ENCODE data around the gene CKLF.

The CKLF gene

DNA sequence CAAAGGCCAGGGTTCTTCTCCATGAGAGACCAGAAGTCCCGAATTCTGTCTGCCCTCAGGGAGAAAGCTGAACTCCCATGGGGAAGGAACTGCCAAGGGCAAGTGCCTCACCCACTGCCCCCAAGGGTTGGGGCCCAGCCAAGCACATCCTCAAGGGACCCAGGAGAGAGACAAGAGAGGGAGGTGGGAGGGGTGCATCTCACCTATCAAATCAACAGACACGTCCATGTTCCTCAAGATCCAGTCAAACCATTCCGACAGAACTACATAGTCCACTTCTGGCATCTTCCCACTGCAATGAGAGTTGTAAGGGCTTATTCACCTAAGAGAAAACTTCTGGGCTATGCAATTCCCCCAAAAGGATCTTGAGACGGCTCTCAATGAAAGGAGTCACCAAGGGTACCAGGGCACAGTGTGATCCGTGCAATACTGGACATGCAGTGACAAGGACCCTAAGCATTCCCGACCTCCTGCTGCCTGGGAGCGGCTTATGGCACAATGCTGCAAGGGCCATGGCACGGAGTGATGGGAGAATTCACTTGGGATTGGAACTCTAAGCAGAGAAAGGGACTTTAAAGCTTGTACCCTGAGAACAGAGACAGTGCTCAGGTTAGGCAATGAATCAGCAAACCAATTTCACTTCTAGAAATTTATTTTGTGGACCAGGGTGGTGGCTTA is 34.7 kb upstream of the CKLF start:
- no peak for DNase-seq

DNA sequence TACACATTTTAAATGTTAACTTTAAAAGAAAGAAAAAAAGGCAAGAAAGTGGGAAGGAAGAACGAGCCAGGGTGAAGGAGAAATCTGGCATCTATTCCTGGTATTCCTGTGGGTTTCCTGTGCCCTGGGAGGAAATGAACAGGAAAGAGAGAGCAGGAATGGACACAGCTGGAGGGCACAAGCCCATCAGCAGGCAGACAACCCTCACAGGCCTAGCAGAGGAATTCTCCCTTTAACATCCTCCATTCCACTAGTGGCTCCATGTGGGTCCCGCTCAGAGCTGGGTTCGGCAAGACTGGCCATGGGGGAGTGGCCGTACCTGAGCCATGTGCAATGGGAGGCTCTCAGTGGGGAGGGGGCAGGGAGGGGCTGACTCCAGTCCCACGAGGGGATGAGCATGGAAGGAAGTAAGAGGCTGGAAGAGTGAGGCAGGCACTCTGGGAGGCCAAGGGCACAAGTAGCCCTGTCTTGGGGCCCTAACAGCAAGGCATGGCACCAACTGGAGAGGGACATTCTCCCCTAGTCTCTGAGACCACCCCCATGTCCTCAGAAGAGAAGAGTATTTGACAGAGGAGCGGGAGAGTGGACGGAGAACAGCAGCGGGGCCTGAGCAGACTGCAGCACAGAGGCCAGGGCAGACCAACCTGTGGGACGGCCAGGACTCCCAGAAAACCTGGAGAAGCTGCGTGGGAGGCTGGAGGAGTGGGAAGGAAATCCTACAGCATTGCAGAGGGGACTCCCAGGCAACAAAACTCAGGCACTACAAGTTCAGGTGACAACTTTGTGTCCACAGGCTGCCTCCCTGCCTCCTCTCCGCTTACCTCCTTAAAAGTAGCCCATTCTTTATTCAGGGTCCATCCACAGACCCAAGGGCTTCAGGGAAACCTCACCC is 32.6 kb upstream of the CKLF start:
- no peak for DNase-seq

DNA sequence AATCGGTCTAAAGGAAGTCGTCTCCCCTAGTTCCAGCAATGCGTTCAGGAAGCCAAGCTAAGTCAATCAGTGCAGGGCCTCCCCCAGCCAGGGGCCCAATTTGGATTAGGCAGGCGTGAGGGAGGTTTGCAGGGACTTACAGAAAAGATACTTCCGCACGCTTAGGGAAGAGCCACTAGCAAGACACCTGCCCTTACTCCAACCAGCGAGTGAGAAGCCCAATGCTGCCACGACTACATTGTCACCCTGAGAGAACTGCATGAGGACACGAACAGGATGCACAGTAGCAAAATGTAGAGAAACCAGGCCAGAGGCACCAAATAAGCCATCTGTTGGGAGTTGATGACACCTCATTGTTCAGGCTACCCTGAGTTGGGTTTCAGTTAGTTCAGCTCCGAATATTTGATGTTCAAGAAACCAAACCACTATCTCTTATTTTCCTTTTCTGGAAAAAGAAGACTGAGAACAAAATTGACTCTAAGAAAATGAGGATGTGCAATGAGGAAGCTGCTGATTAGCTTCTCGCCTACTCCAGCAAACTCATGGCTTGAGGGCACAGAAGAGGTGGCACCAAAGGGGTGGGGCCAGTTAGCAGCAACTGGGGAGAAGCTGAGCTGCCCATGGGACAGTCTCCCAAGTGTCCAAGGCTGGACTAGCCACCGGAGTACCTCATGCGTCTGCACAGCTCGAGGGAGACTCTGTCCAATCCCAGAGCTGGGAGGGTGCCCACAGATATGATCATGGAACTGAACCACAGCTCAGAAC is 31.8 kb upstream of the CKLF start:
- DNase-seq, result no peak

DNA sequence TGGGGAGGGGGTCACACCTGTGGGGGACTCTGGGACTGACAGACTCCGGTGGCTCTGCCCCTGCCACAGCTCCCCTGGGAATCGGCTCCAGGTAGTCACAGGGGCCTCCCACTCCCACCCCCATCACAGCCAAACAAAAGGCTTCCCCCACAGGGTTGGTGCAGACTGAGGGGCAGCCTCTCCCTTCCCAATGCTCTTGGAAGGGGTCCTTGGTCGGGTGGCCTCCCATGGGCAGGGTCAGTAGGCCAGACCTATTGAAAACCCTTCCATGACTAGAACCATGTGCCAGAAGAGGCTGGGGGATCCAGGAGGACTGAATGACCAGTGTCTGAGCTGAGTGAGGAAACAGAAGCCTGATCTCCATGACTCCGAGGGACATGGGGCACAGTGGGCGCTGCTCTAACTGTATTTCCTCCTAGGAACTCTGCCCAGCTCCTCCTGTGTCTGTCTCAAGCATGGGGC is 31.1 kb upstream of the CKLF start:
- DNase-seq, result no peak

DNA sequence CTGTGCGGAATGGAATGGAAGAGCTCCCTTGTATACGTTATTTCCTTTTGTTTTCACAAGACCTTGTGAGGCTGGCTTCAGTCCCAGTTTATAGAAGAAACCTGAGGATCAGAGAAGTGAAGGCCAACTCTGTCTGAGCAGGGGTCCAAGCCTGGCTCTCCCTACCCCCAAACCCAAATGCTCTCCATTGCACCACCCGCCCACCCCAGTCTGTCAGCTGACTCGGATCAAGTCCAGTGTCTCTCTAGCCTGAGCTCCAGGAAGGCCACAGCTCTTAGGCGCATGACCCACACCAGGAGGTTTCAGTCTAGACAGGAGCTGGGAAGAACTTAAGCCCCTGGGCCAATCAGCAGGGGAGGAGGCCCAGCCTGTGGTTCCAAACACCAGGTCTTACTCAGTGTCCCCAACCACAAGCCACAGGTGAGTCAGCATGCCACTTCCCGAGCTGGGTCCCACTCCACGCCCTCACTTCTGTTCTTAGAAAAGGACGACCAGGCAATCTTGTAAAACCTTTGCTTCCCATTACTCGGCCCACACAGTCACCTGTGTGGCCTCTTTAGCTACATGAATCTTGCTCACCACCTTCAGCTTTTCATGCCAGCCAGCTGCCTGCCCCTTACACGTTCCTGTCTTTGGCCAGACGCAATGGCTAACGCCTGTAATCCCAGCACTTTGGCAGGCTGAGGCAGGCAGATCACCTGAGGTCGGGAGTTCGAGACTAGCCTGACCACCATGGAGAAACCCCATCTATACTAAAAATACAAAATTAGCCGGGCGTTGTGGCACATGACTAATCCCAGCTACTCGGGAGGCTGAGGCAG is 30.2 kb upstream of the CKLF start:
- peak; percentile 49 to 83 for DNase-seq

GRCh38 chr16:66522816-66523590 is 29.4 kb upstream of the CKLF start:
- DNase-seq, result no peak

DNA sequence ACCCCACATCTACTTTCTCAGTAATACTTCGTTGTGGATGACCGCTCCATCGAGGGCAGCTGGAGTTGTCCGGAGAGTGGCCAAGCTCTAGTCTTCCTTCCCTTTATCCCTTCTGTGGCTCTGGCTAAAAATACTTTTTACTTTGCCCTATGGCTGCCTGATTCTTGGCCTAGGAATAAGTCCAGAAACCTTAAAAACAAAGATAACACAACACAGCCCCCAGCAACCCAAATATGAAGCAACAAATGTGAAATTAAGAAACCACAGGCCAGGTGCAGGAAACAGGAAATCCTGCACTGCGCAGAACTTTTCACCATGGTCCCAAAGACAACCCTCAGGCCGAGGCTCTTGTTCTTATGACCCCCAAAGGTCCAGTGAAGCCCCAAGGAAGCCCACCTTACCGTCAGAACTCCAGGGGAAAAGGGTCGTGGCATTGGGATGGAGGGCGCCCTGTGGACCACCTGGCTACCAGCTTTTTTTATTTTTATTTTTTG is 28.5 kb upstream of the CKLF start:
- no peak for DNase-seq

GRCh38 chr16:66524601-66525164 is 27.7 kb upstream of the CKLF start:
- no peak for DNase-seq

DNA sequence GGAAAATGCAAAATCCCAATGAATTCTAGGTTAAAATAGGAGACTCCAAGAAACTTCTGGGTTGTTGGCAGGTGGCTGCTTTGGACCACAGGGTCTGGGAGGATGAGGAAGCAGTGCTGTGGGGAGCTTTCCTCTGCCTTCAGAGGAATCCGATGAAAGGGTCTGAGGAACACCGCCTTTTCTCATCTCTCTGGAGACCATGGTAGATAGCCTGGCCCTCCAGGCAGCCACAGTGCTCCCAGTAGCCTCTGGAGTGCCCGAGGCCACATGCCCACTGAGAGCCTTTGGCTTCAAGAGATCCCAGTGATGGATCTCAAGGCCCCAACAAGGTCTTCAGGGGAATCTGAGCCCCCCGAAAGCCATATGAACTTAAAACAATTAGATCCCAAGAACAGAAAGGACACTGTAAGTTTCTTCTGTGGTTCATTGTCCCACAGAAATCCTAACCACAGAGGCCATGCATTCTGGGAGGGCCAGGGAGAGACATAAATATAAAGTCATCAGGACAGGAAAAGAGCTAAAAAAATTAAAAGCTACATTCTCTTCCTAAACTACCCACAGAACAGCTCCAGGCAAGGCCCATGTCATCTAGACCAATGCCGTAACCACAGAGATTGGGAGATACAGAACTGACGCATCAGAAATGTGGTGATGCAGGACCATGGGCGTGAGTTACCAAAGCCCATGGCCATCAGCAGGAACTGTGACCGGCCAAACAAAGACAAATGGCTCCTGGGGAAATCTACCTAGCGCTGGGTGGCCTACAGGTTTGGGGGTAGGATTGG is 26.8 kb upstream of the CKLF start:
- DNase-seq, result no peak

DNA sequence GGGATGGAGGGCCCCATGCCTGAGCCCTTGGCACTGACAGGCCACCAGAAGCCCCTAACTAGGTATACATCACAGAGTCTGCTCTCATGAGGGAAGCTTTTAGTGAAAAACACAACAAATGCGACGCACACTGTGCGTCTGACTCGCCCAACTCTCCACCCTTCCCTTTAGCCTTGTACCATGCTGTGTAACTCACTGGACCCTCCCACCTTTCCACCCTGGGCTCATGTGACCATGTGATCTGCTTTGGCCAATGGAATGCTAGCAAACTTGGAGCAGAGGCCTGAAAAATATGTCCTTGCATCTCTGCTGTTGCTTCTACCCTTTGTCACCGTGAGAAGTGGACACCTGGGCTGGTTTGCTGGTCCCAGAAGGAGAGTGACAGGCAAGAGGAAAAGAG is 24.1 kb upstream of the CKLF start:
- no peak for DNase-seq

DNA sequence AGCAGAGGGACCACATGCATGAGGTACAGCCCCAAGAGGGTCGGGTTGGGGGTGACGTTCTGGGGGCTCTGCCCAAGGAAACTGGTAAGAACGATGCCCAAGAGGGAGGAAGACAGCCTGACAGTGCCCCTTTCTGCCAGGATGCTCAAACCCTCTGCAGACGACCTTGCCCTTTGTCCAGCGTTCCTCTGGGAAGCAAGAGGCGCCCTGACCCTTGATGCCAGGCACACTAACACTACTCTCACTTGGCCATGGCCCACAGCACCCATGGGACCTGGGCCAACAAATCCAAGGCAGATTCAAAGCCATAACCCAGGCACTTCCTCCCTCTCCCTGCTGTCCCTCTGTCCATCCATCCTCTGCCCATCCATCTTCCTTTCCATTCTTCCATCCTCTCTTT is 22.9 kb upstream of the CKLF start:
- DNase-seq, result no peak

DNA sequence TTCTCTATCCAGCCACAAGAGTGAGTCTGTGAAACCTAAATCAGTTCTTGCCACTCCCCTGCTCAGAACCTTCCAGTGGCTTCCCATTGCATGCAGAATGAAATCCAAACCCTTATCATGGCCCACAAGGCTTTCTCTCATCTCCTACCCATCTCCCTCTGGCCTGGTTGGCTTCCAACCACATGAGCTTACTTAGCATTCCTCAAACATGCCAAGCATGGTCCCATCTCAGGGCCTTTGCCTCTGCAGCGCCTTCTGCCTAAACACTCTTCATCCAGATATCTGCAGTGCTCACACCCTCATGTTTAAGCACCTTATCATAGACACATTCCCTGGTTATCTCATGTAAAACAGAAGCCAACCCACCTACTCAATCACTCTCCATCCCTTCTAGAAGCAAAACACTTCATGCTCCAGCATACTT is 18.0 kb upstream of the CKLF start:
- no peak for DNase-seq

DNA sequence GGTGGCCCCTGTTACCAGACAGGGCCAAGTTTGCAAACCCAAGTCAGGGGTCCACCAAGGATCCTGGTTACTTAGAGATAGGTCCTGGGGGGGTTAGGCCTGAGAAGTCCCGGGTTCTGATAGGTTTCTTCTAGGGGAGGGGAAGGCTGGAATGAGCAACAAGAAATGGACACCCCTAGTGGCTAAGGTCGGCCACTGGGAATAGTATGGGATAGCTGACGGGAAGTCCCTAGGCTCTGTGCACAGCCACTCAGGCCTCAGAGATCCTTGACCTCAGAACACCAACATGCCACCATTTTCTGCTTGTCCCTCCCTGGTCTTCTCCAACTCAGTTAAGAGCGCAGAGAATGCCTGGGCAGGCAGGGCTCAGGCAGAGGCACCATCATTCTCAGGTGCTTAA is 15.9 kb upstream of the CKLF start:
- DNase-seq, result no peak

GRCh38 chr16:66537236-66537635 is 15.1 kb upstream of the CKLF start:
- DNase-seq, result no peak

DNA sequence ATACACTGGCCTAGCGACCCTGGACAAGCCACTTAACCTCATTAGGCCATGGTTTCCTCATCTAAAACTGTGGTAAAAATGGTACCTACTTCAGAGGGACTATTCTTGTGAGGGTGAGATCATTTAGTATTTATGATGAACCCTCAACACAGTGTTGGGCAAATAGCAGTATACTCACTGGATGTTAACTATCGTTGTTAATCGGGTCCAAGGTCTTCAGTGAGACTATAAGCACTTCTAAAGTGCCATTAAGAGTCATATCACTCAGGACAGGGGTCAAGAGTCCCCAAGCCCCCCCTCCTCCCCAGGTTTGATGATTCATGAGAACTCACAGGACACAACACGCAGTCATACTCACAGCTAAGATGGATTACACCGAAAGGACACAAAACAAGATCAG is 13.5 kb upstream of the CKLF start:
- no peak for DNase-seq

DNA sequence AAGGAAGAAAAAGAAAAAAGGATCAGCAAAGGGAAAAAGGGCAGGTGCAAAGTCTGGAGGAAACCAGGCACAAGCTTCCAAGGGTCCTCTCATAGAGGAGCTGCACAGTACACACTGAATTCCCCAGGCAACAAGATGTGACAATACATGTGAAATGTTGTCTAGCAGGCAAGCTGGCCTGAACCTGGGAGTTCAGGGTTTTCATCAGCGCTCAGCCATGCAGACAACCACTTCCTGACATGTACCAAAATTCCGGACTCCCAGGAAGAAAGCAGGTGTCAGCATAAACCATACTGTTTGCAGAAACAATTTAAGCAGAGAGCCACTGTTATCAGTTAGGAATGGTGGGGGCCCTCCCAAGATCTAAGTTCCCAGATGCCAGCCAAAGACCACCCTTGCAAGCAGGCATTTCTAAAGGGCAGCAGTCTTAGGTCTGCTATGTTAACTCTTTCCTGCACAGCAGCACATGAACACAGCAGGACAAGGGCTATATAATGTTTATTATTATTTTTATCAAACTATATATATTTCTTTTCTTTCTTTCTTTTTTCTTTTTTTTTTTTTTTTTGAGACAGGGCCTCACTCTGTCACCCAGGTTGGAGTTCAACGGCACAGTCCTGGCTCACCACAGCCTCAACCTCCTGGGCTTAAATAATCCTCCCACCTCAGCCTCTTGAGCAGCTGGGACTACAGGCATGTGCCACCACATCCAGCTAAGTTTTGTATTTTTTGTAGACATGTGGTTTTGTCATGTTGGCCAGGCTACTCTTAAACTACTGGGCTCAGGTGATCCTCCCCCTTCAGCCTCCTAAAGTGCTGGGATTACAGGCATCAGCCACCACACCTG is 12.5 kb upstream of the CKLF start:
- no peak for DNase-seq

GRCh38 chr16:66541388-66542355 is 10.7 kb upstream of the CKLF start:
- no peak for DNase-seq

GRCh38 chr16:66542396-66542795 is 10.0 kb upstream of the CKLF start:
- no peak for DNase-seq

Data from SW 1271 (cell line).